HCT116 (cell line): Measurements from ENCODE around the gene RTKN2. TPM values are rescaled to one million over a fixed set of nuclear protein-coding genes. Genes with fewer than 3 reads are reported as not detected.

Experiments used
- ATAC-seq: fragments of 200-7000 bp; cut with Tn5 transposase; 2 replicates; pipeline ENCODE4 v1.9.1; 2020; ENCODE audit warnings: mild to moderate bottlenecking, moderate library complexity
- BruUV-seq: library from RNA; stranded (reverse); fragments of 400-500 nt; replicated peaks from 2 replicates; lab custom pipeline; 2021; lab: Mats Ljungman, UMichigan
- CTCF ChIA-PET: fragments of 300-600 bp; sonication (Branson Sonifier 250); formaldehyde crosslinking; loops from one replicate; lab custom pipeline; 2021; ENCODE audit warnings: antibody characterized with exemption; lab: Charles Lee
- POLR2A ChIA-PET: fragments of 300-600, 350-600 bp; sonication (Branson Sonifier 250); formaldehyde crosslinking; loops from one replicate; lab custom pipeline; 2021; ENCODE audit warnings: antibody characterized with exemption; lab: Charles Lee
- RAD21 ChIA-PET, 2 experiments: fragments of 300-600 bp; sonication (Branson Sonifier 250); formaldehyde crosslinking; loops; one replicate each; lab custom pipeline; 2023; ENCODE audit warnings: low total read pairs in 2 of 2; ENCODE audit not compliant: uncharacterized antibody in 2 of 2, unreplicated experiment in 2 of 2, low non-redundant PET in 1 of 2; lab: Charles Lee
- DNase-seq: peaks from one replicate; pipeline ENCODE4 v3.0.0-alpha.2; 2010; ENCODE audit warnings: low read depth, low spot score
- H2AFZ ChIP-seq: fragments of 200-600 bp; shearing (Covaris generic), sonication (generic); 2 replicates; pipeline ENCODE4 v1.6.1; 2017; ENCODE audit warnings: low read depth, mixed run types, mixed read lengths, antibody characterized with exemption, low read length; ENCODE audit not compliant: poor library complexity, severe bottlenecking
- H3K27ac ChIP-seq: 2 replicates; pipeline ENCODE4 v1.5.1; 2012; ENCODE audit warnings: low read depth, low read length
- H3K27me3 ChIP-seq: fragments of 200-600 bp; sonication (generic); 2 replicates; pipeline ENCODE4 v1.6.1; 2016; ENCODE audit warnings: mixed run types, low read length, mixed read lengths; ENCODE audit not compliant: insufficient read depth
- H3K36me3 ChIP-seq, 2 experiments: fragments of 200-500 bp in 1 of 2; fragments of 200-600 bp in 1 of 2; sonication (Bioruptor generic) in 1 of 2; sonication (generic) in 1 of 2; 2 replicates each; pipeline versions ENCODE4 v1.5.1 to v1.6.1; 2014 to 2016; ENCODE audit warnings: low read length in 2 of 2, inconsistent platforms in 1 of 2, mixed read lengths in 1 of 2, mixed run types in 1 of 2; ENCODE audit not compliant: insufficient read depth in 2 of 2, control insufficient read depth in 1 of 2
- H3K4me1 ChIP-seq, 2 experiments: fragments of 200-600 bp in 1 of 2; sonication (generic) in 1 of 2; 2 replicates each; pipeline versions ENCODE4 v1.5.1 to v1.6.1; 2012 to 2017; ENCODE audit warnings: low read length in 2 of 2, inconsistent platforms in 1 of 2, mild to moderate bottlenecking in 1 of 2, mixed read lengths in 1 of 2, mixed run types in 1 of 2, moderate library complexity in 1 of 2; ENCODE audit not compliant: insufficient read depth in 2 of 2, control insufficient read depth in 1 of 2
- H3K4me2 ChIP-seq: fragments of 200-600 bp; sonication (generic); 2 replicates; pipeline ENCODE4 v1.6.1; 2017; ENCODE audit warnings: mixed run types, low read length, mixed read lengths
- H3K4me3 ChIP-seq, 2 experiments: fragments of 200-600 bp in 1 of 2; sonication (generic) in 1 of 2; replicated peaks in 1 of 2; 2 replicates each; pipeline ENCODE4 v1.5.1; 2011 to 2016; ENCODE audit warnings: low read length in 2 of 2, control low read depth in 1 of 2, low read depth in 1 of 2, mild to moderate bottlenecking in 1 of 2, mixed read lengths in 1 of 2, mixed run types in 1 of 2
- H3K79me2 ChIP-seq: fragments of 200-600 bp; sonication (generic); 2 replicates; pipeline ENCODE4 v1.6.1; 2017; ENCODE audit warnings: mild to moderate bottlenecking, mixed run types, low read length, moderate library complexity, mixed read lengths; ENCODE audit not compliant: insufficient read depth
- H3K9ac ChIP-seq: fragments of 200-600 bp; sonication (generic); 2 replicates; pipeline ENCODE4 v1.6.1; 2016; ENCODE audit warnings: low read length, mixed read lengths
- H3K9me2 ChIP-seq: fragments of 200-600 bp; sonication (generic), shearing (Covaris generic); 2 replicates; pipeline ENCODE4 v1.6.1; 2017; ENCODE audit warnings: mixed run types, mild to moderate bottlenecking, moderate library complexity; ENCODE audit not compliant: insufficient read depth
- H3K9me3 ChIP-seq, 2 experiments: fragments of 200-500 bp in 1 of 2; fragments of 200-600 bp in 1 of 2; sonication (Bioruptor generic) in 1 of 2; sonication (generic) in 1 of 2; 2 replicates each; pipeline ENCODE4 v1.6.1; 2014 to 2017; ENCODE audit warnings: low read length in 2 of 2, mixed read lengths in 2 of 2, inconsistent platforms in 1 of 2, low read depth in 1 of 2, mild to moderate bottlenecking in 1 of 2, mixed run types in 1 of 2, moderate library complexity in 1 of 2; ENCODE audit not compliant: control insufficient read depth in 1 of 2, insufficient read depth in 1 of 2
- H4K20me1 ChIP-seq: fragments of 200-600 bp; sonication (generic), shearing (Covaris generic); 2 replicates; pipeline ENCODE4 v1.6.1; 2017; ENCODE audit warnings: mixed run types, mild to moderate bottlenecking, moderate library complexity; ENCODE audit not compliant: insufficient read depth
- CBX3 ChIP-seq: IDR thresholded peaks from 2 replicates; pipeline ENCODE4 v1.6.1; 2012; ENCODE audit warnings: low read depth
- CEBPB ChIP-seq: IDR thresholded peaks from 2 replicates; pipeline ENCODE4 v1.6.1; 2012; ENCODE audit warnings: low read depth
- EGR1 ChIP-seq: IDR thresholded peaks from 2 replicates; pipeline ENCODE4 v1.6.1; 2012; ENCODE audit warnings: low read depth
- ELF1 ChIP-seq: IDR thresholded peaks from 2 replicates; pipeline ENCODE4 v1.6.1; 2012; ENCODE audit warnings: low read depth, borderline replicate concordance
- JUND ChIP-seq: IDR thresholded peaks from 2 replicates; pipeline ENCODE4 v1.6.1; 2012
- POLR2A ChIP-seq: IDR thresholded peaks from 2 replicates; pipeline ENCODE4 v1.7.0; 2011; ENCODE audit warnings: borderline replicate concordance; ENCODE audit not compliant: insufficient read depth, insufficient read length; ENCODE audit errors: extremely low read depth
- POLR2AphosphoS5 ChIP-seq: IDR thresholded peaks from 2 replicates; pipeline ENCODE4 v1.6.1; 2011; ENCODE audit warnings: mild to moderate bottlenecking, low read depth, low read length, moderate library complexity
- RAD21 ChIP-seq: IDR thresholded peaks from 2 replicates; pipeline ENCODE4 v1.6.1; 2012; ENCODE audit warnings: low read depth, mild to moderate bottlenecking
- SIN3A ChIP-seq: IDR thresholded peaks from 2 replicates; pipeline ENCODE4 v1.6.1; 2012; ENCODE audit warnings: low read depth
- SRF ChIP-seq: IDR thresholded peaks from 2 replicates; pipeline ENCODE4 v1.6.1; 2012; ENCODE audit warnings: low read depth
- TCF7L2 ChIP-seq: IDR thresholded peaks from 2 replicates; pipeline ENCODE4 v1.7.0; 2011; ENCODE audit warnings: borderline replicate concordance, inconsistent platforms; ENCODE audit not compliant: insufficient read depth, insufficient read length; ENCODE audit errors: extremely low read depth
- YY1 ChIP-seq: IDR thresholded peaks from 2 replicates; pipeline ENCODE4 v1.6.1; 2011; ENCODE audit warnings: low read length, low read depth, moderate library complexity, mild to moderate bottlenecking; ENCODE audit not compliant: insufficient replicate concordance; ENCODE audit errors: extremely low read depth
- intact Hi-C: fragments of 100-400 bp; cut with micrococcal nuclease; formaldehyde crosslinking; loops from 2 replicates; pipeline ENCODE4 v1.10.0; 2022
- total RNA-seq: library from RNA; stranded (reverse); gene quantifications from one replicate; pipeline ENCODE4 v1.2.1, GENCODE V29; 2021; ENCODE audit not compliant: unreplicated experiment
- TF ChIP-seq, protein P1 (sequence below): IDR thresholded peaks from 2 replicates; pipeline ENCODE4 v1.6.1; 2012

Gene RTKN2
- total RNA-seq, 1 experiment from 2014 or later, result 7.9 TPM

DNA sequence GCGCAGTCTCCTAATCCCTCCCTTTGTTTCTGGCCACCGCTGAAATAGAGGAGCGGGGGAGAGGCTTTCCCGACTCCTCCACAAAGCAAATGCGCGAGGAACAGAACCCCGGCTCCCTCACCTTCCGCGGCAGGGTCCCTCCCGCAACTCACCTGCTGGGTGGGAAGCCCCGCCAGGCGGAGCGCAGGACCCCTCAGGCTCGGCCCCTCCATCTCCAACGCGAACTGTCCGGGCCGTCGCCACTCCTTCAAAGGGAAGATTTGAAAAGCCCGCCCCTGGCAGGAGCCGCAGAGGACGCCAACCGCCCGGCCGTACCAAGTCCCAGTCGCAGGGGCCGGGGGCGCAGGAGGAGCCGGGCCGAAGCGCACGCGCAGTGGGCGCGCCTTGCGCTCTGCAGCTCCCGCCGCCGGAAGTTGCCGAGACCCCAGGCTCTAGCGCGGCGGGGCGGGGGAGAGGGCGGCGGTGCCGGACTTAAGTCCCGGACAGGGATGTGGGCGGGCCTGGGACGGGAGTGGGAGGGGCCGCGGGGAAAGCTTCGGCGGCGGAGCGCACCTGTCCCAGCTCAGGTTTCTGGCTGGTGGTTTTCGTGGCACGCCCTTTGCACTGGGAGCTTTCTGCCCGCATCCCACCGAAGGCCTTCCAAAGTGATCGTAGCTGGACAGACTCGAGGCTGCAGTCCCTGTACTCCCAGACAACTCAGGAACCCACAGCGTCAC, at the start of gene RTKN2 (continued):
- TF ChIP-seq JUND (no peak; the same call in 1 of the 2 replicates), CEBPB (no peak), SRF (no peak), EGR1 (no peak; the same call in 1 of the 2 replicates), SIN3A (peak; percentile 78), ELF1 (no peak), TCF7L2 (peak; percentile 77)

DNA sequence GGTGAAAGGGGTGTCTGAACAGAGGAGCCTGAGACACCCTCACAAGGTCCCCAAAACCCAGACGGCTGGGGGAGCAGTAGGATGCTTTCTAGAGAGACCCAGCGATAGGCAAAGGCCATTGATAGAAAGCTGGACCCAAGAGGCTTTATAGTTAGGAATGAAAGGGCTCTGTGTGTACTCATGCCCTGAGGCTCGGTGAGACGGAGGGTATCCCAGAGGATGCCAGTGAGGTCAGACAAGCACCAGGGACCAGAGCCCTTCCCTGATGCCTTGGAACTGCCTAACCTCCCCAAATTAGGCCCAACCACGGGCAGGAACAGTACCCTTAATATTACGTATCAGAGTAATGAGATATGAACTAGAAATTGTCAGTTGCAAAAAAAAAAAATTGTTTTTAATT, 48.6 kb upstream of the RTKN2 start:
- no peaks in the 10 kb centered on the region for H3K9me2 ChIP-seq
- intact Hi-C loops, result no loop called here

More for the DNA sequence above, 48.6 kb upstream of the RTKN2 start:
- DNase-seq (no peak), ATAC-seq (no peak)
- no peak overlapping the region for H3K4me2 ChIP-seq
- no peak overlapping the region for H3K27ac ChIP-seq
- ChIA-PET CTCF (no interaction called here), POLR2A (no interaction called here), RAD21 (no interaction called here)
- H3K9me3 ChIP-seq, result no peaks in the 10 kb centered on the region
- H2AFZ ChIP-seq, result no peak overlapping the region
- no peak overlapping the region for H3K4me3 ChIP-seq
- no peaks in the 10 kb centered on the region for H4K20me1 ChIP-seq
- no peak overlapping the region for H3K9ac ChIP-seq
- BruUV-seq, result no TSS peak
- no peaks in the 10 kb centered on the region for H3K79me2 ChIP-seq
- no peaks in the 10 kb centered on the region for H3K36me3 ChIP-seq
- no peaks in the 10 kb centered on the region for H3K4me1 ChIP-seq
- TF ChIP-seq YY1 (no peak), POLR2A (no peak), POLR2AphosphoS5 (no peak), CBX3 (no peak), ELF1 (no peak), SRF (no peak), RAD21 (no peak)
- TF ChIP-seq, protein P1, sequence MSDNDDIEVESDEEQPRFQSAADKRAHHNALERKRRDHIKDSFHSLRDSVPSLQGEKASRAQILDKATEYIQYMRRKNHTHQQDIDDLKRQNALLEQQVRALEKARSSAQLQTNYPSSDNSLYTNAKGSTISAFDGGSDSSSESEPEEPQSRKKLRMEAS, result no peak
- H3K27me3 ChIP-seq, result no peaks in the 10 kb centered on the region
